ENCODE results near the gene SIPA1L2. TPM values are rescaled to one million over a fixed set of nuclear protein-coding genes. Genes with fewer than 3 reads are reported as not detected.

Gene SIPA1L2, protein sequence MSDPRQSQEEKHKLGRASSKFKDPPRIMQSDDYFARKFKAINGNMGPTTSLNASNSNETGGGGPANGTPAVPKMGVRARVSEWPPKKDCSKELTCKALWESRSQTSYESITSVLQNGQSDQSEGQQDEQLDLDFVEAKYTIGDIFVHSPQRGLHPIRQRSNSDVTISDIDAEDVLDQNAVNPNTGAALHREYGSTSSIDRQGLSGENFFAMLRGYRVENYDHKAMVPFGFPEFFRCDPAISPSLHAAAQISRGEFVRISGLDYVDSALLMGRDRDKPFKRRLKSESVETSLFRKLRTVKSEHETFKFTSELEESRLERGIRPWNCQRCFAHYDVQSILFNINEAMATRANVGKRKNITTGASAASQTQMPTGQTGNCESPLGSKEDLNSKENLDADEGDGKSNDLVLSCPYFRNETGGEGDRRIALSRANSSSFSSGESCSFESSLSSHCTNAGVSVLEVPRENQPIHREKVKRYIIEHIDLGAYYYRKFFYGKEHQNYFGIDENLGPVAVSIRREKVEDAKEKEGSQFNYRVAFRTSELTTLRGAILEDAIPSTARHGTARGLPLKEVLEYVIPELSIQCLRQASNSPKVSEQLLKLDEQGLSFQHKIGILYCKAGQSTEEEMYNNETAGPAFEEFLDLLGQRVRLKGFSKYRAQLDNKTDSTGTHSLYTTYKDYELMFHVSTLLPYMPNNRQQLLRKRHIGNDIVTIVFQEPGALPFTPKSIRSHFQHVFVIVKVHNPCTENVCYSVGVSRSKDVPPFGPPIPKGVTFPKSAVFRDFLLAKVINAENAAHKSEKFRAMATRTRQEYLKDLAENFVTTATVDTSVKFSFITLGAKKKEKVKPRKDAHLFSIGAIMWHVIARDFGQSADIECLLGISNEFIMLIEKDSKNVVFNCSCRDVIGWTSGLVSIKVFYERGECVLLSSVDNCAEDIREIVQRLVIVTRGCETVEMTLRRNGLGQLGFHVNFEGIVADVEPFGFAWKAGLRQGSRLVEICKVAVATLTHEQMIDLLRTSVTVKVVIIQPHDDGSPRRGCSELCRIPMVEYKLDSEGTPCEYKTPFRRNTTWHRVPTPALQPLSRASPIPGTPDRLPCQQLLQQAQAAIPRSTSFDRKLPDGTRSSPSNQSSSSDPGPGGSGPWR (N-terminal part only)
- total RNA-seq (2014; rRNA removed; shearing (Covaris generic)) = 2.0 and 2.3 TPM in 2 replicates

GRCh38 chr1:232630047-232630893 lies at the start of gene SIPA1L2:
TSS of gene SIPA1L2 (minus strand) at chr1:232630133. CDS start at chr1:232515339, 114,794 bp downstream.
- H3K4me1 ChIP-seq = no peaks in the 10 kb centered on the region
- no peaks in the 10 kb centered on the region; the same call in 1 of the 2 replicates for H3K9me3 ChIP-seq (replicated peaks)
- H3K4me3 ChIP-seq = peak within 1 kb of the TSS; percentile 72
- peak; percentile 76 to 83 for DNase-seq
- H3K27ac ChIP-seq = no peak within 1 kb of the TSS
- no peaks in the 10 kb centered on the region; the same call in 1 of the 2 replicates for H3K27me3 ChIP-seq
- H3K36me3 ChIP-seq = no peaks in the 10 kb centered on the region

DNA sequence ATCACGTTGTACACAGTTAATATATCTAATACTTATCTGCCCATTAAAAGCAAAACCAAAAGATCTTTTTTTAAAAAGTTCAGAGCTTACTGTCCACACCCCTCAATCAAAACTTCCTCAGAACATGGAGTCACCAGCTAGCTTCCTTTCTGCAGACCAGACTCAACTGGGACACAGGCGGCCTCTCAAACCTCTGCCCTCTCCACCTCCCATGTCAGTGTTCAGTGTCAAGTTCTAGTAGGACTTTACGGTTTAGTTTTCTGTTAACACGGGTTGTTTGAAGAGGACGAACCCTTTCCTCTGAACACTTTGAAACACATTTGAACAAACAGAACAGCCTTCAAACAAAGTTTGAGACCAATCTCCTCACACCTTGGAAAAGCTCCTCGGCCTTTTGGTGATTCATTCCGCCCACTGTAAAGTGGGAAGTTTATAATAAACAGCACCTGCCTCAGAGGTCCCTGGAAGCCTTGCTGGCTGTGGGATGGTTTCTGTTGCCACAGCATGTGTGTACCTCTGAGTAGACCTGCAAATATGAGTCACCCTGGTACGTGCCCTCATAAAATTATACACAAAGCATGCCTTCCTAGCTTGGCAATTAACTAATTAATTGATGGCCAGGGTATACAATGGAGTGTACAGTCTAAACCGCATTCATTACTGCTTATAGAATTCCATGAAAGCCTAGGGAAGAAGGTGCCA lies 48.4 kb upstream of the SIPA1L2 start:
- DNase-seq = no peak
- Histone ChIP-seq H3K36me3 (no peaks in the 10 kb centered on the region), H3K4me3 (no peak overlapping the region), H3K9me3 (replicated peaks) (no peaks in the 10 kb centered on the region), H3K4me1 (no peaks in the 10 kb centered on the region), H3K27ac (no peak overlapping the region), H3K27me3 (0 out of 2 replicates have a peak, but pooled peaks cover 8% of the 10 kb centered on the region)

GRCh38 chr1:232676307-232676706 lies 46.4 kb upstream of the SIPA1L2 start:
- no peaks in the 10 kb centered on the region for H3K4me1 ChIP-seq
- H3K4me3 ChIP-seq = no peak overlapping the region
- H3K9me3 ChIP-seq (replicated peaks) = no peaks in the 10 kb centered on the region
- no peak for DNase-seq
- no peaks in the 10 kb centered on the region for H3K36me3 ChIP-seq
- 0 out of 2 replicates have a peak, but pooled peaks cover 8% of the 10 kb centered on the region for H3K27me3 ChIP-seq
- no peak overlapping the region for H3K27ac ChIP-seq

DNA sequence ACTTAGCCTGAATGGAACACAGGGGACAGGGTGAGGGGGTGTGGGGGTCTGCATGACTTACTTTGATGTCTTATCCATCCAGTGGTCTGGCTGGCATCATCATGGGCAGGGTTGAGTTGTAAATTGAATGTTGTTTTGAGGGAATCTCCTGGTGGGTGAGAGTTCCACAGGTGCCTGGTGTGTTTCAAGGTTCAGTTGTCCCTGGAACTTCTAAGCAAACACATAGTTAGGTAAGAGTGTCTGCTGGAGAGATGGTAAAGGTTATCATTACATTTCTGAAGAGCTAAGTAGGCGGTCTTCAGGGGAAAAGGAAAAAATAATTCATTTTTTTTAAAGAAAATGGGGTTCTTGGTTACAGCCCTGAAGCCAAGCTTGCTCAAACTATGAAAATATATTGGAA lies 46.0 kb upstream of the SIPA1L2 start:
- no peak for DNase-seq
- H3K27me3 ChIP-seq = 0 out of 2 replicates have a peak, but pooled peaks cover 8% of the 10 kb centered on the region

DNA sequence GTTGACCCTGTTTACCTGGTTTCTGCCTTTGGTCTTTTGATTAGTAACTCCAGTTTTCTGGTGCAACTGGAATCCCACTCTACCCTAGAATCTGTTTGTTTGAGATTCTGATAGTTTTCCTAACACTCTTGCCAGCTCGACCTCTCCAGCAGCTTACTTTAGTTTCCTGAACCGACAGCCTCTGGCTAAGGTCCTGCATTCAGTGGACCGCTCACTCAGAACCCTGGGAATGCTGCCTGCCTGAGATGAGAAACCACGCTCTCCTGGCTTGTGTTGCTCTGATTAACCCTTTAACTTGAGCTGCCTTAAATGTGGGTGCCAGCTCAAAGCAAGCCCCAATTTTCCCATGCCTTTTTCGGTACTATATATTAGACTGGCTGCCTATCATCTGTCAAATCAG lies 45.3 kb upstream of the SIPA1L2 start:
- H3K9me3 ChIP-seq (replicated peaks) = no peaks in the 10 kb centered on the region
- peaks cover 4% of the 10 kb centered on the region for H3K4me1 ChIP-seq
- H3K36me3 ChIP-seq = no peaks in the 10 kb centered on the region
- no peak overlapping the region for H3K4me3 ChIP-seq
- H3K27ac ChIP-seq = no peak overlapping the region
- no peak for DNase-seq
- H3K27me3 ChIP-seq = 0 out of 2 replicates have a peak, but pooled peaks cover 5% of the 10 kb centered on the region

More for the DNA sequence above, 46.0 kb upstream of the SIPA1L2 start:
- no peak overlapping the region for H3K27ac ChIP-seq
- no peak overlapping the region for H3K4me3 ChIP-seq
- no peaks in the 10 kb centered on the region for H3K9me3 ChIP-seq (replicated peaks)
- H3K4me1 ChIP-seq = no peaks in the 10 kb centered on the region
- H3K36me3 ChIP-seq = no peaks in the 10 kb centered on the region

DNA sequence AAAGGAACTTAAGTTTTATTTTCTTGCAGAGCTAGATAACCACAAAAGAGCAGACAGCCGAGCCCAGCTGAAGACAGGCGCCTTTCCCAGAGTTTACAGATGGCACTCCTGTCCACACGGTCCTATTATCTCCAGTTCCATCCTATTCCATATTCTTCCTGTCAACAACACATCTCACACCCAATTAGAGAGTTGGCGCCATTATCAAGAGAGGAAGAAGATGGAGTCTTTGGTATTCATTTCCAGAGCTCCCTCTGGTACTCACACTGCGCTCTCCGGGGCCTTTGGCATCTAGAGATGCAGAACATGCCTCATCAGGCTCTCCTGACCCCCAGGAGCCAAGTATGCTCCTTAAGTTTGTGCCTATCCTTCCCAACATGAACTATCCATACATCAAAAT lies 43.3 kb upstream of the SIPA1L2 start:
- H3K9me3 ChIP-seq (replicated peaks) = no peaks in the 10 kb centered on the region
- no peaks in the 10 kb centered on the region for H3K36me3 ChIP-seq
- no peak for DNase-seq
- no peak overlapping the region for H3K4me3 ChIP-seq
- H3K27me3 ChIP-seq = 0 out of 2 replicates have a peak, but pooled peaks cover 3% of the 10 kb centered on the region
- H3K27ac ChIP-seq = no peak overlapping the region
- peaks cover 6% of the 10 kb centered on the region for H3K4me1 ChIP-seq

DNA sequence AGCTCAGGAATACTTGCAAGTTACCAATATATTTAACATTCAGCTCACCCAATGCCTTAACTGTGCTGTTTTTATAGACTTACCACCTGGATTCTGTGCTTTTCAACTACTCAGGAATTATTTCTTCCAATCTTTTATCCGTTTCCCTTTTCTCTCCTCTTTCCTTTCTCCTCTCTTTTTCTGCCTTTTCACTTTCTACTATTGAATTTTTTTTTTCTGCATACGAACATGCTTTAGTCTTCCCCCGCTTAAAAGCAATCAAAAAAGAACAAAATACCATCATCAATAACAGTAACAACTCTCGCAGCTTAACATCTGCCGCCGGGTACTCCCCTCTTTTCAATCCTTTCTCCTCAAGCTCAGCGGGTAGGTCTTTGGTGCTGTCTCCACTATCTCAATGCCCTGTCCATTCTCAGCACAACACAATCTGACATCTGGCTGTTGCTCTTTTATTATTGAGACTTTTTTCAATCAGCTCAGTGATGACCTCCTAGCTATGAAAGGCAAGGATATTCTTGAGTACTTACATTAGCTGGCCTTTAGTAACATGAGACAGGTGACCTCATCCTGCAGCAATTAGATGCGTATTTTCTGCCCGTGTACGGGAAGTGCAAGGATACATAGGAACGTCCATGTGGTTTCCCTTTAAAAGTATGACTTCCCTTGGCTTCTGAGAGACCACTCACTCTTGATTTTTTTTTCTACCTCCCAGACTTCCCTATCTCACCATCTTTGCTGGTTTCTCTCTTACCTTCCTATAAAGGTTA lies 40.2 kb upstream of the SIPA1L2 start:
- Histone ChIP-seq H3K4me1 (peaks cover 6% of the 10 kb centered on the region), H3K9me3 (replicated peaks) (no peaks in the 10 kb centered on the region), H3K4me3 (no peak overlapping the region), H3K36me3 (no peaks in the 10 kb centered on the region), H3K27ac (no peak overlapping the region), H3K27me3 (0 out of 2 replicates have a peak, but pooled peaks cover 3% of the 10 kb centered on the region)
- DNase-seq = peak; percentile 19 to 54

GRCh38 chr1:232667778-232668165 lies 37.8 kb upstream of the SIPA1L2 start:
- H3K36me3 ChIP-seq = no peaks in the 10 kb centered on the region
- DNase-seq = no peak
- no peaks in the 10 kb centered on the region for H3K9me3 ChIP-seq (replicated peaks)
- H3K4me1 ChIP-seq = peaks cover 6% of the 10 kb centered on the region
- no peak overlapping the region for H3K4me3 ChIP-seq
- 0 out of 2 replicates have a peak, but pooled peaks cover 3% of the 10 kb centered on the region for H3K27me3 ChIP-seq
- H3K27ac ChIP-seq = no peak overlapping the region

- Histone ChIP-seq H3K27me3 (0 out of 2 replicates have a peak, but pooled peaks cover 3% of the 10 kb centered on the region), H3K4me1 (peaks cover 6% of the 10 kb centered on the region), H3K9me3 (replicated peaks) (no peaks in the 10 kb centered on the region), H3K27ac (no peak overlapping the region), H3K36me3 (no peaks in the 10 kb centered on the region), H3K4me3 (no peak overlapping the region)
- no peak for DNase-seq
These were observed 37.3 kb upstream of the SIPA1L2 start for GRCh38 chr1:232667094-232667777.

- H3K27me3 ChIP-seq = 0 out of 2 replicates have a peak, but pooled peaks cover 5% of the 10 kb centered on the region
- no peak overlapping the region for H3K27ac ChIP-seq
- H3K9me3 ChIP-seq (replicated peaks) = no peaks in the 10 kb centered on the region
- H3K4me1 ChIP-seq = peaks cover under 1% of the 10 kb centered on the region
- no peaks in the 10 kb centered on the region for H3K36me3 ChIP-seq
- DNase-seq = no peak
- no peak overlapping the region for H3K4me3 ChIP-seq
These were observed 35.2 kb upstream of the SIPA1L2 start for GRCh38 chr1:232664844-232665777.

DNA sequence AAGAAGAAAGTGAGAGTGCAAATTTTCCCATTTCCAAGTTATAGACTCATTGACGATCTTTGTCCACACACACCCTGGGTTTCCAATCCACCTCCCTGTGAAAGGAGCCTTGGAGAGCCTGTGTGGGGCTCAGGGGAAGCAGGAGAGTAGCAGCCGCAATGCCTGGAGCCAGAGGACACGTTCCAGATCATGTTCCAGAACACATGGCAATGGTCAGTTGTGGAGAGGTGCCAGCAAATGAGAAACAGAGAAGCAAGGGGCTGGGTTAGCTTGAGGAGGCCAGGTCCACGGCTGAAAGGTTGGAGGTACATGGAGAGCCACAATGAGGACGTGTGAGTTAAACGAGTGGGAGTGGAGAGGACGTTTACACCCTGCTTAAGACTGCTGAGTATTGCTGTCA lies 33.0 kb upstream of the SIPA1L2 start:
- H3K9me3 ChIP-seq (replicated peaks) = no peaks in the 10 kb centered on the region
- DNase-seq = peak; percentile 8 to 20

More for the DNA sequence above, 33.0 kb upstream of the SIPA1L2 start:
- H3K4me1 ChIP-seq = no peaks in the 10 kb centered on the region
- H3K36me3 ChIP-seq = no peaks in the 10 kb centered on the region
- no peak overlapping the region for H3K27ac ChIP-seq
- H3K27me3 ChIP-seq = 0 out of 2 replicates have a peak, but pooled peaks cover 3% of the 10 kb centered on the region
- H3K4me3 ChIP-seq = no peak overlapping the region

Measured in SJCRH30 (cell line).